ENCODE results near the gene PRKCE. TPM values are rescaled to one million over a fixed set of nuclear protein-coding genes. Genes with fewer than 3 reads are reported as not detected.

PRKCE gene
- total RNA-seq, 1 experiment from 2014 or later: 14.8 TPM

GRCh38 chr2:45884126-45884525, 232.7 kb downstream of the PRKCE start:
- BruUV-seq (replicated peaks): no TSS peak
- POLR2A ChIA-PET: no interaction called here

More at GRCh38 chr2:45884126-45884525, 232.7 kb downstream of the PRKCE start:
- no peak for TF ChIP-seq ATF3 (IDR thresholded peaks at IDR 0.05)
- no peak for TF ChIP-seq CTCF (IDR thresholded peaks at IDR 0.05 in 2 of 3, conservative IDR thresholded peaks at IDR 0.05 in 1 of 3; ENCODE audit: borderline replicate concordance in 1 of 3, insufficient read depth in 1 of 3, low read depth in 2 of 3, low read length in 2 of 3)
- TF ChIP-seq ZNF274 (IDR thresholded peaks at IDR 0.05; ENCODE audit: low read depth, low read length): no peak
- no peak for TF ChIP-seq CBX3 (IDR thresholded peaks at IDR 0.05; ENCODE audit: low read depth)
- TF ChIP-seq POLR2A (IDR thresholded peaks at IDR 0.05; ENCODE audit: borderline replicate concordance, extremely low read depth, insufficient read depth, insufficient read length): no peak
- TF ChIP-seq EZH2phosphoT487 (IDR thresholded peaks at IDR 0.05; ENCODE audit: borderline replicate concordance): no peak
- TF ChIP-seq RAD21 (IDR thresholded peaks at IDR 0.05; ENCODE audit: low read depth): no peak
- TF ChIP-seq ZBTB33 (IDR thresholded peaks at IDR 0.05; ENCODE audit: extremely low read depth, insufficient replicate concordance, low read length): no peak
- TF ChIP-seq POLR2AphosphoS5 (IDR thresholded peaks at IDR 0.05; ENCODE audit: low read depth, low read length): no peak
- TF ChIP-seq SP1 (IDR thresholded peaks at IDR 0.05; ENCODE audit: low read depth): no peak
- ATAC-seq (no peak), DNase-seq (ENCODE audit: low read depth, low spot score) (no peak)
- Histone ChIP-seq H3K27me3 (ENCODE audit: insufficient read depth, low read length) (no peaks in the 10 kb centered on the region), H4K20me1 (ENCODE audit: insufficient read depth) (no peaks in the 10 kb centered on the region), H3K9me2 (ENCODE audit: insufficient read depth) (no peaks in the 10 kb centered on the region), H3K4me3 (replicated peaks in 1 of 2; ENCODE audit: low read depth in 1 of 2, low read length in 2 of 2) (no peak overlapping the region), H3K9me3 (ENCODE audit: control insufficient read depth in 1 of 2, insufficient read depth in 1 of 2, low read depth in 1 of 2, low read length in 2 of 2) (no peaks in the 10 kb centered on the region), H3K9ac (ENCODE audit: low read length) (no peak overlapping the region), H2AFZ (ENCODE audit: low read depth, low read length, poor library complexity, severe bottlenecking) (no peak overlapping the region), H3K4me2 (ENCODE audit: low read length) (no peak overlapping the region), H3K27ac (ENCODE audit: low read depth, low read length) (no peak overlapping the region), H3K36me3 (ENCODE audit: control insufficient read depth in 1 of 2, insufficient read depth in 2 of 2, low read length in 2 of 2) (no peaks in the 10 kb centered on the region), H3K4me1 (ENCODE audit: control insufficient read depth in 1 of 2, insufficient read depth in 2 of 2, low read length in 2 of 2) (no peaks in the 10 kb centered on the region), H3K79me2 (ENCODE audit: insufficient read depth, low read length) (peaks cover 9% of the 10 kb centered on the region; the same call in 1 of the 2 replicates)
- CTCF ChIA-PET: no interaction called here
- intact Hi-C loops (cut with micrococcal nuclease): no loop called here
- RAD21 ChIA-PET (ENCODE audit: low non-redundant PET in 1 of 2, low total read pairs in 2 of 2, uncharacterized antibody in 2 of 2, unreplicated experiment in 2 of 2): no interaction called here
